IPS-18c (cell line): ENCODE results near the gene PIAS1.
"Not testable (repeated sequence)": the region's sequence is repeated elsewhere in the genome, so short reads cannot be mapped to it uniquely, and the experiment has no call there.

Experiments
- H3K4me3 ChIP-seq: 2 replicates; pipeline ENCODE4 v1.7.0; 2013; ENCODE audit warnings: low read depth, mild to moderate bottlenecking, low read length, moderate library complexity; ENCODE audit not compliant: insufficient read depth
- H3K9me3 ChIP-seq: one replicate; pipeline ENCODE4 v1.6.1; 2013; ENCODE audit warnings: mild to moderate bottlenecking, low read length, moderate library complexity; ENCODE audit not compliant: control insufficient read depth, insufficient read depth

Gene PIAS1

GRCh38 chr15:68053701-68054627, at the start of gene PIAS1:
Gene PIAS1, plus strand, starts transcription at chr15:68054315. Its CDS starts 12 bp downstream, at chr15:68054327.
- Histone ChIP-seq H3K9me3 (no peaks in the 10 kb centered on the region), H3K4me3 (peak within 1 kb of the TSS; percentile 87)

GRCh38 chr15:68007642-68008041, 46.5 kb upstream of the PIAS1 start:
- H3K4me3 ChIP-seq, H3K9me3 ChIP-seq: not testable (repeated sequence)

DNA sequence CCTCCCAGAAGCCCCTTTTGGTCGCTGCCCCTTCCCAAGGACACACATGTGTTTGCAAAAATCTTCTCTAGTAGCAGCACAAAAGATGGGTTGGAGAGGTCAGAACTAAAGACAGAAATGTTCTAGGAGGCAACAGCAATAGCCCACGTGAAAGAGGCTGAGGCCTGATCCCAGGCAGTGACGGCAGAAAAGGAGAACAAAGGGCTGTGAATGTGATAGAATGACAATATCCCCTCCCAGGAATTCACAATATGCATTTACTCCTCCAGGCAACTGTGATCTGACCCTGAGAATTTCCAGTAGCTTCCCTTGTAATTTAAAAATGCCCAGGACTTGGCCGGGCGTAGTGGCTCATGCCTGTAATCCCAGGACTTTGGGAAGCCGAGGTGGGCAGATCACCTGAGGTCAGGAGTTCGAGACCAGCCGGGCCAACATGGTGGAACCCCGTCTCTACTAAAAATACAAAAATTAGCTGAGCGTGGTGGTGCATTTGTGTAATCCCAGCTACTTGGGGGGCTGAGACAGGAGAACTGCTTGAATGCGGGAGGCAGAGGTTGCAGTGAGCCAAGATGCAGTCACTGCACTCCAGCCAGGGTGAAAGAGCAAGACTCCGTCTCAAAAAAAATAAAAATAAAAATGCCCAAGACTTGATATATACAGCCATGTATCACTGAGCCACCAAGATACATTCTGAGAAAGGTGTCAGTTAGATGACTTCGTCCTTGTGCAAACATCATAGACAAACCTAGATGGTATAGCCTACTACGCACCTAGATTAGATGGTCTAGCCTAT, 43.6 kb upstream of the PIAS1 start:
- H3K4me3 ChIP-seq = no peak overlapping the region
- H3K9me3 ChIP-seq = no peaks in the 10 kb centered on the region

GRCh38 chr15:68012911-68013310, 41.2 kb upstream of the PIAS1 start:
- Histone ChIP-seq H3K9me3 (no peaks in the 10 kb centered on the region), H3K4me3 (no peak overlapping the region)

DNA sequence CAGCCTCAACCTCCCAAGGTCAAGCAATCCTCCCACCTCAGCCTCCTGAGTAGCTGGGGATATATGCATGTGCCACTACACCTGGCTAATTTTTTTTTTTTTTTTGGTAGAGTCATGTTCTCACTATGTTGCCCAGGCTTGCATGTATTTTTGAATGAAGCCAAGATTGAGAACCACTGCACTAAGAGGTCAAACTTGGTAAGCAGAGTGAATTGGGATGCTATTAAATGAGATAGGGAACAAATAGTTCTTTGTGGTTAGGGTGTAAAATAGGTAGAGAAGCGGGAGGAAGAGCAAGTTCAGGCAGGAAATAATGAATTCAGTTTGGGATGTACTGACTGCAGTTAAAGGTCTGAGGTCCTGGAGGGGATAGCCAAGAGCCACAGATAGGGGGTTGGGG, 39.9 kb upstream of the PIAS1 start:
- H3K4me3 ChIP-seq = no peak overlapping the region
- no peaks in the 10 kb centered on the region for H3K9me3 ChIP-seq

DNA sequence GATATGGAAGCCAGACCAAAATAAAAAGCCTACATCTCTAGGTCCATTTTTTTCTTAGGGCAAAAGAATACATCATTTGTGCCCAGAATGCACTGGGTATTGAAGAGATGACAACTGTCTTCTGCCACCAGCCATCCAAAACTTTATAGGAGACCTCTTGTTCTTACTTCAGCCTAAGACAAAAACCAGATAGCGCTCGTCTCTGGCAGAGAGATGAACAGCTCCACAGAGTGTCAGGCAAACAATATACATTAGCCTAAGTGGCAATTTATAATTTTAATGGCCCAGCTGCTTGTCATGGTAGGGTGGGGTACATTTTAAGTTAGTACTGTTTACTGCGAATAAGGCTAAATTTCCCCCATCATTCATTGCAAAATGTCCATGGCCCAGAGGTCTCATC, 38.9 kb upstream of the PIAS1 start:
- Histone ChIP-seq H3K9me3 (no peaks in the 10 kb centered on the region), H3K4me3 (no peak overlapping the region)

- Histone ChIP-seq H3K4me3 (no peak overlapping the region), H3K9me3 (no peaks in the 10 kb centered on the region)
Observed at GRCh38 chr15:68017201-68017600, 36.9 kb upstream of the PIAS1 start.

GRCh38 chr15:68018797-68019444, 35.2 kb upstream of the PIAS1 start:
- Histone ChIP-seq H3K9me3 (no peaks in the 10 kb centered on the region), H3K4me3 (no peak overlapping the region)

- Histone ChIP-seq H3K9me3 (no peaks in the 10 kb centered on the region), H3K4me3 (no peak overlapping the region)
Observed at GRCh38 chr15:68019814-68020525, 34.1 kb upstream of the PIAS1 start.

GRCh38 chr15:68020685-68021084, 33.4 kb upstream of the PIAS1 start:
- no peak overlapping the region for H3K4me3 ChIP-seq
- H3K9me3 ChIP-seq = no peaks in the 10 kb centered on the region

GRCh38 chr15:68022061-68022460, 32.1 kb upstream of the PIAS1 start:
- H3K4me3 ChIP-seq = no peak overlapping the region
- no peaks in the 10 kb centered on the region for H3K9me3 ChIP-seq

DNA sequence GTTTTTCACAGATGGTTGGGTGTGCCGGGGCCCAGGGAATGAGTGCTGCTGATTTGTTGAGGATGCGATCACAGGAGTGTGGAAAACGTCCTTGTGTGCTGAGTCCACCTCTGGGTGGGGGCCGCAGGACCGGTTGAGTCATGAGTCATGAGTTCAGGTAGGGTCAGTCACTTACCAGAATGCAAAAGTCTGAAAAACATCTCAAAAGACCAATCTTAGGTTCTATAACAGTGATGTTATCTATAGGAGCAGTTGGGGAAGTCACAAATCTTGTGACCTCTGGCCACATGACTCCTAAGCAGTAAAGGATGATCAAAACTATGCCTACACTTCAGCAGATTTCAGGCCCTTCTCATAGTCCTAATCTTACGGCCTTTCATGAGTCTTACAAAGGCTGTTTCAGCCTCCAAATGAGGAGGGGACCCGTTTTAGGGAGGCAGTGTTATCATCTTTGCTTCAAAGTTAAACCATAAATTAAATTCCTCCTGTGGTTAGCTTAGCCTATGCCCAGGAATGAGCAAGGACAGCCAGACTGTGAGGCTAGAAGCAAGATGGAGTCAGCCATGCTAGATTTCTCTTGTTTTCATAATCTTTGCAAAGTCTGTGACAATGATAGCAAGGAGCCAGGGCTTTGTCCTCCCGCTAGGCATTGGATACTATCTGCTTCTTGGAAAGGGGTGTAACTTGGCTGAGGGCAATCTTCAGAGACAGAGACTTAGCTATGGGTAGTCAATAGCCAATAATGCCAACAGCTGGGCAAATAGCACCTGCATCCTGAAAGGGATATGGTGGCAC, 30.6 kb upstream of the PIAS1 start:
- Histone ChIP-seq H3K4me3 (no peak overlapping the region), H3K9me3 (no peaks in the 10 kb centered on the region)

GRCh38 chr15:68025835-68026424, 28.2 kb upstream of the PIAS1 start:
- Histone ChIP-seq H3K9me3 (no peaks in the 10 kb centered on the region), H3K4me3 (no peak overlapping the region)

DNA sequence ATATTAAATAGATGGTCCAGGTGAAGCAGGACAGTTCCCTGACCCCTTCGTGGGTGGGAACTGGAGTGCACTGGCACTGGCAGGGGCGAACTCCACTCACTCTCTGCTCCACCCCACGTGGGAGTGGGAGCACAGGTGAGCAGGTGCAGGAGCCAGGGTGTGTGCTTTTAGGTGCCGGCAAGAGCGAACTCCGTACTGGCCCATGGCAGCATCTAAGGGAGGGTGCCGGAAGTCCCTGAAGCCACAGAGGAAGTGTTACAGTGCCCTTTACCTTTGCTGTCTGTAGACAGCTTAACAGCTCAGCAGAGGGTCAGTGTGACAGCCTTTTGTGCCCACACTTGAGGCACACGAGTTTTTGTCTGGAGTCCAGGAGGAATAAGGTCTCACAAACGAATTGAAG, 26.7 kb upstream of the PIAS1 start:
- Histone ChIP-seq H3K9me3 (no peaks in the 10 kb centered on the region), H3K4me3 (no peak overlapping the region)

GRCh38 chr15:68028137-68028887, 25.8 kb upstream of the PIAS1 start:
- no peaks in the 10 kb centered on the region for H3K9me3 ChIP-seq
- H3K4me3 ChIP-seq = no peak overlapping the region

GRCh38 chr15:68028888-68029207, 25.3 kb upstream of the PIAS1 start:
- Histone ChIP-seq H3K9me3 (no peaks in the 10 kb centered on the region), H3K4me3 (no peak overlapping the region)
